AG09309 (cell line): Measurements from ENCODE around the gene SDR42E1.
"Not testable (repeated sequence)": the region's sequence is repeated elsewhere in the genome, so short reads cannot be mapped to it uniquely, and the experiment has no call there.

Experiments used
- DNase-seq: peaks from one replicate; pipeline ENCODE4 v3.0.0-alpha.2; 2010; ENCODE audit warnings: low read depth
- H3K4me3 ChIP-seq: 2 replicates; pipeline ENCODE4 v1.5.1; 2011; ENCODE audit warnings: mild to moderate bottlenecking, low read depth, low read length, moderate library complexity; ENCODE audit not compliant: control insufficient read depth
- TF ChIP-seq, protein P1 (sequence below): IDR thresholded peaks from 2 replicates; pipeline ENCODE4 v1.5.1; 2011; ENCODE audit warnings: mild to moderate bottlenecking, low read depth, low read length, inconsistent platforms; ENCODE audit not compliant: insufficient read depth, control insufficient read depth; ENCODE audit errors: missing control alignments

SDR42E1 gene

GRCh38 chr16:81987706-81988105 lies 23.6 kb downstream of the SDR42E1 start:
- H3K4me3 ChIP-seq = no peak overlapping the region
- no peak for DNase-seq
- TF ChIP-seq, protein P1, sequence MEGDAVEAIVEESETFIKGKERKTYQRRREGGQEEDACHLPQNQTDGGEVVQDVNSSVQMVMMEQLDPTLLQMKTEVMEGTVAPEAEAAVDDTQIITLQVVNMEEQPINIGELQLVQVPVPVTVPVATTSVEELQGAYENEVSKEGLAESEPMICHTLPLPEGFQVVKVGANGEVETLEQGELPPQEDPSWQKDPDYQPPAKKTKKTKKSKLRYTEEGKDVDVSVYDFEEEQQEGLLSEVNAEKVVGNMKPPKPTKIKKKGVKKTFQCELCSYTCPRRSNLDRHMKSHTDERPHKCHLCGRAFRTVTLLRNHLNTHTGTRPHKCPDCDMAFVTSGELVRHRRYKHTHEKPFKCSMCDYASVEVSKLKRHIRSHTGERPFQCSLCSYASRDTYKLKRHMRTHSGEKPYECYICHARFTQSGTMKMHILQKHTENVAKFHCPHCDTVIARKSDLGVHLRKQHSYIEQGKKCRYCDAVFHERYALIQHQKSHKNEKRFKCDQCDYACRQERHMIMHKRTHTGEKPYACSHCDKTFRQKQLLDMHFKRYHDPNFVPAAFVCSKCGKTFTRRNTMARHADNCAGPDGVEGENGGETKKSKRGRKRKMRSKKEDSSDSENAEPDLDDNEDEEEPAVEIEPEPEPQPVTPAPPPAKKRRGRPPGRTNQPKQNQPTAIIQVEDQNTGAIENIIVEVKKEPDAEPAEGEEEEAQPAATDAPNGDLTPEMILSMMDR = no peak

- no peak for DNase-seq
- no peak overlapping the region for H3K4me3 ChIP-seq
- TF ChIP-seq, protein P1 = no peak
These were observed 24.1 kb downstream of the SDR42E1 start for GRCh38 chr16:81987121-81987520.

- not testable (repeated sequence) for DNase-seq, H3K4me3 ChIP-seq
These were observed 33.8 kb downstream of the SDR42E1 start for GRCh38 chr16:81977335-81977942.

GRCh38 chr16:81975637-81976036 lies 35.6 kb downstream of the SDR42E1 start:
- no peak overlapping the region for H3K4me3 ChIP-seq
- TF ChIP-seq, protein P1 = no peak
- DNase-seq = no peak

DNA sequence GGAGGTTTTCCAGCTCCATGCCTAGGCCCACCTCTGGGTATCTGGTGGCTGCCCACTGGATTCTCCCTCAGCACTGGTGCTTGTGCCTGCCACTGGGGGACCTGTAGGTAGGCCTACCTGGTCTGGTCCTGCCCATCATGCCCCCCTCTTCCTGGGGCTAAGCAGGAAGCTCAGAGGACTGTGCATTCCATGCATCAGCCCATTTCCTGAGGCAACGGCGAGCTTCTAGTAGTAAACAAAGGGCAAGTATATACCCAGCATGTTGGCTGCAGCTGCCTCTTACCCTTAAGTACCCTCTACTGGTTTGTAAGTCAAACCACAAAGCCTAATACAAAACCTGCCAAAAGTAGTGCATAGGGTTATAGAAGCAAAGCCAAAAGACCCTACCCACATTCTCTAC lies 37.5 kb downstream of the SDR42E1 start:
- TF ChIP-seq, protein P1 = no peak
- H3K4me3 ChIP-seq = no peak overlapping the region
- DNase-seq = no peak

DNA sequence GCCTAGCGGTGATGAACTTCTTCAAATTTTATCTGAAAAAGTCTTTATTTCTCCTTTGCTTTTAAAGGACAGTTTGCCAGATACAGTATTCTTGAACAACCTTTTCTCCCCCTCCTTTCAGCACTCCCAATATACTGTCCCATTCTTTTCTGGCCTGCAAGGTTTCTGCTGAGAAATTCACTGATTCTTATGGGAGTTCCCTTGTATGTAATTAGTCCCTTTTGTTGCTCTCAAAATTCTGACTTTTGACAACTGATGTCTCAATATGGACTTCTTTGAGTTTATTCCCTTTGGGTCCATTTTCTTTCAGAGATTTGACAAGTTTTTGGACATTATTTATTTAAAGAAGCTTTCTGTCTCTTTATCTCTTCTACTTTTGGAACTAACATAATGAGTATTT lies 39.4 kb downstream of the SDR42E1 start:
- DNase-seq = no peak
- TF ChIP-seq, protein P1 = no peak
- H3K4me3 ChIP-seq = no peak overlapping the region

- TF ChIP-seq, protein P1 = no peak
- DNase-seq = no peak
- no peak overlapping the region for H3K4me3 ChIP-seq
These were observed 43.9 kb downstream of the SDR42E1 start for GRCh38 chr16:81967358-81967757.
